GM12864 (cell line): ENCODE results near the gene CHCHD4.
"Not testable (repeated sequence)": the region's sequence is repeated elsewhere in the genome, so short reads cannot be mapped to it uniquely, and the experiment has no call there.

Source experiments
- DNase-seq: peaks from one replicate; pipeline ENCODE4 v3.0.0-alpha.2; 2011; ENCODE audit warnings: low read depth
- H3K4me3 ChIP-seq: 2 replicates; pipeline ENCODE4 v1.5.1; 2011; ENCODE audit warnings: mild to moderate bottlenecking, low read depth, low read length, control low read depth
- CTCF ChIP-seq: IDR thresholded peaks from 2 replicates; pipeline ENCODE4 v1.5.1; 2011; ENCODE audit warnings: low read depth, mild to moderate bottlenecking, moderate library complexity, low read length, control low read depth, inconsistent platforms; ENCODE audit errors: missing control alignments

Gene CHCHD4

GRCh38 chr3:14126017-14126886 lies 1.6 kb upstream of the CHCHD4 start:
- no peak for DNase-seq
- peak overlapping the region; percentile 91 for H3K4me3 ChIP-seq
- no peak for TF ChIP-seq CTCF

DNA sequence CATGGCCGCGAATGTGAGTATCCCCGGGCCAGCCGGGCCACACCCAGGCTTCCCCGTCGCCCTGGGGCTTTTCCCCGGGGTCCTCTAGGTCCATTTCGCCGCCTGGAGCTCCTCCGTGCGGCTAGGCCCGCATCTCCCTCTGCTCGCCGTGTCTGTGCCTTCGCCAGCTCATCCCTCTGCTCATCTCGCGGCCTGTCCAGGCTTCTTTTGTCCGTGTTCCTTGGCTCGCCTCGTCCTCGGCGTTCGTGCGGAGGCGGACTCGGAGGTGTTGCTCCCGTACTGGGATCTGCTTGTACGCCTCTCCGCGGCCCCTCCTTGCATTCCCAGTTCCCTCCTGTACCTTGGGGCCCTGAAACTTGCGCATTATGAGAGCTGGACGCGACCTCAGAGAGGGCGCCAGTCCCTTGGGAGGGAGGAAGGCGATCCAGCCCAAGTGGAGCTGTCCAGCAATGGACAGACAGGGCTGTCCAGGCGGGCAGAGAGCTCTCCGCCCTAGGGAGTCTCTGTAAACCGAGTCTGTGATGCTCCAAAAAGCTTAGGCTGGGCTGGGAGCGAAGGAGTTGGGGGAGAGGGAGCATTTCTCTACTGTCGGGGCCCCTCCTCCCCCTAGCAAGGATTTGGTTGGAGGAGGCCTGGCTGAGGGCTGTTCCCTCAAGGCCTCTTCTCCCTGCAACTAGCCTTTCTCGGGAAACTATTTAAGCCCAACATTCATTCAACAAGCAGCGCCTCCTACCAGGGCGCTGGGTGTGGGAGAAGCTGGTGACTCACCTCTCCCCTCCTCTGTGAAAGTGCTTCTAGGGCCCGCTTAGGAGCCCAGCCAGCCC lies 735 bp upstream of the CHCHD4 start:
- H3K4me3 ChIP-seq = peak overlapping the region; percentile 91
- no peak for DNase-seq
- no peak for TF ChIP-seq CTCF

DNA sequence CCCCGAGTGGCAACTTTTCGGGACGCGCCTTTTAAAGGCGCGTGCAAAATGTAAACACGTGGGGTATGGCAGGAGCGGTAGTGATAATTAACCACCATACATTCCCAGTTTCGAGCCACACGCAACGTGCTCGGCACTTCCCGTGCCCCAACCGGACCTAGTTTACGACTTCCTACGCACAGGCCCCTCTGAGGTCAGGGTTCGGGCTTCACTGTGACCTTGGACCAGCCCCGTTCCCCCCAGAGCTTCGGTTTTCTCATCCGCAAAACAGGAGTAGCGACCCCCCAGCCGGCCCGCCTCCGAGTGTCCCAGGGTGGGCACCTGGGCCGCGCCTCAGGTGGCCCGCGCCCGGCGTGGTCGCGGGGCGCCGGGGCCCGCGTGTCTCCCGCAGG lies 451 bp downstream of the CHCHD4 start:
- TF ChIP-seq CTCF = no peak
- peak; percentile 70 for DNase-seq
- peak overlapping the region; percentile 91 for H3K4me3 ChIP-seq

DNA sequence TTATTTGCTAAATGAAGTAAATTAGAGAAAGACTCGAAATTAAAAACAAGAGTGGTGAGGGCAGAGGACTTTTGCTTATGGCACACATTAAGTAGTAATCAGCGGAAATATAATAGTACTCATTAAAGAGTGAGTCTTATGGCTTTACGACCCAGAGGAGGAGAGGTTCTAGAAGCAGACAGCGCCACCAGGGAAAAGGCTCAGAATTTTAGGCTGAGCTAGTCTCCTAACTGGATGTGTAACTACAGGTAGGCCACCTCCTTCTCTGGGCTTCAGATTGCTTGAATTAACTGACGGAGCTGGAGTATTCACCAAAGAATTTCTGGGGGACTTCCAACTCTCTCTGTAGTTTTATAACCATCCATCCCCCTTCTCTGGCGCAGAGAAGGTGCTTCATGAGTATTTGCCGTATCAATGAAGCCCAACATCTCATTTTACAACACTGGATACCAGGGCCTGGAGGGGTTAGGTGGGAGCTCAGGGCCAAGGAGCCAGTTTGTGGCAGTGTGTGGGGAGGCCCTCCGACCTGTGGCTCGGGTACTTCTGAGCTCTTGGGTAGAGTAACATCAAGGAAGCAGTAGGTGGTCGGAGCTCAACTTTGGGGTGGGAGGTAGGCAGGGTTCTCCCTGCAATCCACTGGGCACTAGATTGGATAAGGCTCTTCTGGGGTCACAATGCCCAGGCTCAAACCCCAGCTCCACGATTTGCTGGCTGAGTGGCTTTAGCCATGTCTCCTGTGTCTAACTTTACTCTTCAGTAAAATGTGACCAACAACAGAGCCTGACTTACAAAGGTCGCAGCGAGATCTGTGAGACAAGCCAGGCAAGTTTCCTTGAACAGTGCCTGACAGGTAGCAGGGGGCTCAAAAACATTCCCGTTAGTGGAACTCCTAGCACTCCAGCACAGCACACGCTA lies 1.1 kb downstream of the CHCHD4 start:
- no peak for DNase-seq
- TF ChIP-seq CTCF = no peak
- H3K4me3 ChIP-seq = peak overlapping the region; percentile 91

GRCh38 chr3:14122301-14122700 lies 2.4 kb downstream of the CHCHD4 start:
- H3K4me3 ChIP-seq = no peak overlapping the region
- no peak for TF ChIP-seq CTCF
- DNase-seq = no peak

GRCh38 chr3:14121859-14122258 lies 2.8 kb downstream of the CHCHD4 start:
- H3K4me3 ChIP-seq = no peak overlapping the region
- no peak for DNase-seq
- TF ChIP-seq CTCF = no peak

- not testable (repeated sequence) for H3K4me3 ChIP-seq
Observed at GRCh38 chr3:14120921-14121448, 3.7 kb downstream of the CHCHD4 start.

More at GRCh38 chr3:14120921-14121448, 3.7 kb downstream of the CHCHD4 start:
- DNase-seq = not testable (repeated sequence)
